Chondrocyte (in vitro differentiated cells): ENCODE measurements around the gene RFX8. TPM values are rescaled to one million over a fixed set of nuclear protein-coding genes. Genes with fewer than 3 reads are reported as not detected.

ENCODE experiments used
- DNase-seq: peaks from one replicate; pipeline ENCODE4 v3.0.0; 2021; ENCODE audit warnings: mixed read lengths, low spot score
- H3K27ac Mint-ChIP-seq: one replicate; pipeline ENCODE4 v1.8.0; 2021; ENCODE audit warnings: mild to moderate bottlenecking, moderate library complexity, mixed read lengths; ENCODE audit not compliant: unreplicated experiment
- H3K27me3 Mint-ChIP-seq: 2 replicates; pipeline ENCODE4 v1.8.0; 2021; ENCODE audit warnings: low read depth, mixed read lengths
- H3K36me3 Mint-ChIP-seq: 2 replicates; pipeline ENCODE4 v1.8.0; 2021; ENCODE audit warnings: low read depth, mixed read lengths
- H3K4me1 Mint-ChIP-seq: 2 replicates; pipeline ENCODE4 v1.8.0; 2021; ENCODE audit warnings: low read depth, mild to moderate bottlenecking, mixed read lengths
- H3K4me3 Mint-ChIP-seq: one replicate; pipeline ENCODE4 v1.8.0; 2021; ENCODE audit warnings: mild to moderate bottlenecking, moderate library complexity, mixed read lengths; ENCODE audit not compliant: unreplicated experiment
- H3K9me3 Mint-ChIP-seq: 2 replicates; pipeline ENCODE4 v1.8.0; 2021; ENCODE audit warnings: low read depth, mixed read lengths
- total RNA-seq: library from RNA; stranded (reverse); gene quantifications from 3 replicates; pipeline ENCODE4 v1.2.1, GENCODE V29; 2021
- TF ChIP-seq, protein P1 (sequence below): fragments of 200-600 bp; sonication (generic); IDR thresholded peaks from 2 replicates; pipeline ENCODE4 v1.5.0; 2021; ENCODE audit warnings: antibody characterized with exemption, mild to moderate bottlenecking, moderate library complexity

Gene RFX8
- total RNA-seq, 1 donor from 2014 or later: not detected

DNA sequence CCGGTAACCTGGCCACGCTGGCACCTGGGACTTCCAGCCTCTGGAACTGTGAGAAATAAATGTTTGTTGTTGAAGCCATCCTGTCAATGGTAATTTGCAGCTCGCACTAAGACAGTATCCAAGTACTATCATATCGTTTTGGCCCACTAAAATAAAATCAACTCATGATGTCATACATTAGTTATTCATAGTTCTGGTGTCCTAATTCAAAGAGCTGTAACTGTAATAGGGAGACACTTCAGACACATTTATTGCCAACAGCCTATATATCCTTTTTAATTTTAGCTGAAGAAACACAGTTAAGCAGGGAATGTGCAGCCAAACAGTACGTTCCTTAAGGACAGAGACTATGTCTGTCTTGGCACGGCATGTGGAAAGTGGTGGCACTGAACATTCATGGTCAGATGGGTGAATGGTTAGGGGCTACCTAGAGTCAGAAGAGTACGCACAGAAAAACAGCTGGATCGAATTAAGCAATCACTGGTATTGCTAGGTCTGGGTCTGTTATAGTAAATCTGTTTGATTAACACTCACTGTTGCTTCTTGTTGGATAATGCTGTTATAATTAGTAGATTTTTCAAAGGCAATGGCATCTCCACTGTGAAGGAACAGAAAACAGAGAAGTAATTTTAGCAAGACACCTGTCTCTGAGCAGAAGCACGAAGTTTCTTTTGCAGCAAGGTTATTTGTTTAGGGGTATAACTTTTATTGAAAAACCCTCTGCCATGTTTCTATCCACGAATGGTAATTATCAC, 46.3 kb downstream of the RFX8 start:
- DNase-seq: no peak
- Mint-ChIP-seq H3K27me3 (no peaks in the 10 kb centered on the region), H3K9me3 (no peaks in the 10 kb centered on the region), H3K36me3 (no peaks in the 10 kb centered on the region), H3K4me1 (no peaks in the 10 kb centered on the region), H3K4me3 (no peak overlapping the region), H3K27ac (no peak overlapping the region)
- TF ChIP-seq, protein P1, sequence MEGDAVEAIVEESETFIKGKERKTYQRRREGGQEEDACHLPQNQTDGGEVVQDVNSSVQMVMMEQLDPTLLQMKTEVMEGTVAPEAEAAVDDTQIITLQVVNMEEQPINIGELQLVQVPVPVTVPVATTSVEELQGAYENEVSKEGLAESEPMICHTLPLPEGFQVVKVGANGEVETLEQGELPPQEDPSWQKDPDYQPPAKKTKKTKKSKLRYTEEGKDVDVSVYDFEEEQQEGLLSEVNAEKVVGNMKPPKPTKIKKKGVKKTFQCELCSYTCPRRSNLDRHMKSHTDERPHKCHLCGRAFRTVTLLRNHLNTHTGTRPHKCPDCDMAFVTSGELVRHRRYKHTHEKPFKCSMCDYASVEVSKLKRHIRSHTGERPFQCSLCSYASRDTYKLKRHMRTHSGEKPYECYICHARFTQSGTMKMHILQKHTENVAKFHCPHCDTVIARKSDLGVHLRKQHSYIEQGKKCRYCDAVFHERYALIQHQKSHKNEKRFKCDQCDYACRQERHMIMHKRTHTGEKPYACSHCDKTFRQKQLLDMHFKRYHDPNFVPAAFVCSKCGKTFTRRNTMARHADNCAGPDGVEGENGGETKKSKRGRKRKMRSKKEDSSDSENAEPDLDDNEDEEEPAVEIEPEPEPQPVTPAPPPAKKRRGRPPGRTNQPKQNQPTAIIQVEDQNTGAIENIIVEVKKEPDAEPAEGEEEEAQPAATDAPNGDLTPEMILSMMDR: no peak

DNA sequence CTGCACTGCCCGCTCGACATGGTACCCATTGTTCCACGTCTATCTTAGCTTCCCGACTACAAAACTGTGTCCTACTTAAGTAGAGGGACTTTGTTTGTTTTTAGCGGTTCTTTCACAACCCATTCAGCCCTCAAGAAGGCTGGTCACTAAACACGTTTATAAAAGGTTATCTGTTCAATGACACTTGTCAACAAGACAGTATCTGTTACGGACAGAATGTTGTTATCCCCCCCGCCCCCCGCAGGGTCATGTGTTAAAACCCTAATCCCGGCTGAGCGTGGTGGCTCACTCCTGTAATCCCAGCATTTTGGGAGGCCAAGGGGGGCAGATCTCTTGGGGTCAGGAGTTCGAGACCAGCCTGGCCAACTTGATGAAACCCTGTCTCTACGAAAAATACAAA, 47.2 kb downstream of the RFX8 start:
- H3K27me3 Mint-ChIP-seq: no peaks in the 10 kb centered on the region
- H3K4me3 Mint-ChIP-seq: no peak overlapping the region
- no peaks in the 10 kb centered on the region for H3K9me3 Mint-ChIP-seq
- H3K36me3 Mint-ChIP-seq: no peaks in the 10 kb centered on the region
- DNase-seq: no peak
- TF ChIP-seq, protein P1: no peak
- no peak overlapping the region for H3K27ac Mint-ChIP-seq
- no peaks in the 10 kb centered on the region for H3K4me1 Mint-ChIP-seq

DNA sequence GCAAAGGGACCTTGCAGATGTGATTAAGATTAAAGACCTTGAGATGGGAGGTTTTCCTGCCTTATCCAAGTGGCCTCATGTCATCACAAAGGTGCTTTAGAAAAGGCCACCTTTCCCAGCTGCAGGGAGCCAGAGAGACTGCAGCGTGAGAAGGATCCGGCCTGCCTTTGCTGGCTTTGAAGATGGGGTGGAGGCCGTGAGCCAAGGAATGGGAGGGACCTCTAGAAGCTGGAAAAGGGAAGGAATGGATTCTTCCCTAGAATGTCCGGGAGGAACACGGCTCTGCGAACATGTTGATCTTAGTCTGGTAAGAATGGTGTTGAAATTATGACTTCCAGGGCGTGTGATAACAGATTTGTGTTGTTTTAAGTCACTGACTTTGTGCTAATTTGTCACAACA, 47.7 kb downstream of the RFX8 start:
- TF ChIP-seq, protein P1: no peak
- Mint-ChIP-seq H3K9me3 (no peaks in the 10 kb centered on the region), H3K4me3 (no peak overlapping the region)

DNA sequence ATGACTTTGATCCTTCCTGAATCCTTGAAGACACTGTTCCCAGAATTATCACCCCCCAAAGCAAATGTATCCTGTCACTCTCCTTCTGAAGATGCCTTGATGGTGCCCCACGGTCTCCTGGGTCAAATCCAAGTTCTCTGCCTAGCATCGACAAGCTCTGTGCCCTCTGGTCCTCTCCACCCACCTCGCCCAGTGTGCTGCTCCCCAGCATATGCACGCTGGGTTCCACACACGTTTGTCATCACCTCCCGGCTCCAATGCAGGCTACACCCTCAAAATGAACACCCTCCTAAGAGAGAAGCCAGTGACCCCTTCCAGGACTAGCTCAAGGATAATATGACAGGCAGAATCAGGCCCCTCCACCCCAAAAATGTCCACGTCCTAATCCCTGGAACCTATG, 48.1 kb downstream of the RFX8 start:
- Mint-ChIP-seq H3K9me3 (no peaks in the 10 kb centered on the region), H3K4me1 (no peaks in the 10 kb centered on the region), H3K4me3 (no peak overlapping the region), H3K27me3 (no peaks in the 10 kb centered on the region), H3K27ac (no peak overlapping the region), H3K36me3 (no peaks in the 10 kb centered on the region)
- no peak for DNase-seq
- TF ChIP-seq, protein P1: no peak

More for the DNA sequence above, 47.7 kb downstream of the RFX8 start:
- Mint-ChIP-seq H3K27me3 (no peaks in the 10 kb centered on the region), H3K36me3 (no peaks in the 10 kb centered on the region), H3K4me1 (no peaks in the 10 kb centered on the region), H3K27ac (no peak overlapping the region)
- DNase-seq: no peak

DNA sequence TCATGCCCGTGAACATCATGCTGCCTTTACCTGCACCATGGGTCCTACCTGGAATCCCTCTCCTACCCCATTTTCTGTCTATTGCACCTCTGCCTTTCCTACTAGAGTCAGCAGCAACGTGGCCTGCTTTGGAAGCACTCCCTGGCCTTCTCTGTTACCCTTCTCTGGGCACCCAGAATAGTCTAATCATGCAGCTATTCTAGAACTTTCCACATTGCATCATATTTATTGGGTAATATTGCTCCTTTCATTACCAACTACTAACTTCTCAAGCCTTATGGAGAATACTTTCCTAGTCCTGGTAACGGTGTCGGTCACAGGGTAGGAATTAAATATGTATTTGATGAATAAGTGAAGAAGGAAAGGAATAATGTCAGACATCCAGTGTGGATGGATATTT, 54.3 kb downstream of the RFX8 start:
- Mint-ChIP-seq H3K27me3 (peaks cover 4% of the 10 kb centered on the region), H3K9me3 (no peaks in the 10 kb centered on the region), H3K4me1 (no peaks in the 10 kb centered on the region), H3K36me3 (no peaks in the 10 kb centered on the region), H3K4me3 (no peak overlapping the region), H3K27ac (no peak overlapping the region)
- TF ChIP-seq, protein P1: no peak
- no peak for DNase-seq
